Hindlimb muscle (tissue), 1 donor: ENCODE data around the gene LENG8. TPM values are rescaled to one million over a fixed set of nuclear protein-coding genes. Genes with fewer than 3 reads are reported as not detected.

ENCODE experiments used
- DNase-seq: peaks from one replicate; pipeline ENCODE4 v3.0.0-alpha.2; 2013
- polyA plus RNA-seq: library from polyadenylated mRNA; unstranded; fragments of 120-200 nt; gene quantifications from one replicate; pipeline ENCODE4 v1.2.1, GENCODE V29; 2013; ENCODE audit not compliant: insufficient read length

The LENG8 gene
- polyA plus RNA-seq, 1 donor: 121 TPM

DNA sequence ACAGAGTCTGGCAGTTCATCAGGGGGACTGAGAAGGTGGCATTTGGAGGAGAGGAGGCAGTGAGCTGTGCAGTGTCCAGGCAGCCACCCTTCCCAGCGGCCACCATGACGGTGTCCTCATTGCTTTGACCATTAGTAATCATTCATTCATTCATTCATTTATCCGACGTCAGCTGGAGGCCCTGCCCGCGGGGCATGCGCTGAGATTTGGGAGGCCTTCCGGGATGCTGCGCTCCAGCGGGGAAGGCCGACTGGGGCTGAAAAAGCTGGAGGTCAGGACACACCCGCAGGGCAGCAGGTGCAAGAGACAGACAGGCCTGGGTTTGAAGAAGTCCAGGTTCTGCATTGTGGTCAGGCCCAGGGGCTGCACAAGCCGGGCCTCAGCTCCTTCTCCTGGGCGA is 24.8 kb upstream of the LENG8 start:
- DNase-seq: no peak

- DNase-seq: no peak
These were observed 24.2 kb upstream of the LENG8 start for GRCh38 chr19:54424660-54425381.

DNA sequence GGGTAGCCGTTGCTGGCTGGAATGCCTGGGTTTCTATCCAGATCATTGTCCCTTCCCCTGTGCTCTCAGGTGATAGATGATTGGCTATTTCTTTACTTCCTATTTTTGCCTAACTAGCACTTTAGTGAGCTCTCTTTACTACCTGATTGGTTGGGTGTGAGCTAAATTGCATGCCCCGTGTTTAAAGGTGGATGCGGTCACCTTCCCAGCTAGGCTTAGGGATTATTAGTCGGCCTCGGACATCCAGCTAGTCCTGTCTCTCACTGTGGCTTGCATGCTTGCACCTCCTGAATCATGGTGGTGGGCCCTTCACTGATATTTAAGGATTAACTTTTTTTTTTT is 23.6 kb upstream of the LENG8 start:
- no peak for DNase-seq

- DNase-seq: no peak
These were observed 22.6 kb upstream of the LENG8 start for GRCh38 chr19:54426291-54426931.

DNA sequence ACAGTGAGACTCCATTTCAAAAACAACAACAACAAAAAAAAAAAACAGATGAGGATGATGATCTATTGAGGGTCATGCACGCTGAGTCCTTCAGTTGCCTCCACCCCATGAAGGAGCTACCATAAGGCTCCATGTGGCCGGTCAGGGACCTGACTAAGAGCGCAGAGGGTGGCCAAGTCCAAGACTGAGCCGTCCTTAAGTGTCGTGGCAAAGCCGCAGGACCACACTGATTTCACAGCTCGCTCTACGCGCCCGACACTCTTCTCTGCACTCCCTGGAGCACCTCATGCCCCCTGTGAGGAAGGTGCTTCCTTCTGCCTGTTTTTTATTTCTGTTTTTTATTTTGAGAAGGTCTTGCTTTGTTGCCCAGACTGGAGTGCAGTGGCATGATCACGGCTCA is 21.4 kb upstream of the LENG8 start:
- DNase-seq: no peak

GRCh38 chr19:54428323-54429175 is 20.4 kb upstream of the LENG8 start:
- no peak for DNase-seq

DNA sequence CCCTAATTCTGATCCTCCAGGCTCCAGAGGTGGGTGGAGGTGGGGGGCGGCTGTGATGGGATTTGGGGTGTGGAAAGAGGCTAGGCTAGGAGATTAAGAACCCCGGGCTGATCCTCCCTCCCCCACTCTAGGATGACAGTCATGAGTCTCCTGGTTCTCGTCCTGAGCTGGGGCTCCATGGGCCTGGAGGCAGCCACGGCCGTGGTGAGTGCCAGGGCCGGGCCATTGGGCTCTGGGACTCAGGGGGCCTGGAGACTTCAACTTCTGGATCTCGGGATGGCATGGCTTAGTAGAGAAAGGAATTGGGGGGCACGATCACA is 19.9 kb upstream of the LENG8 start:
- no peak for DNase-seq

DNA sequence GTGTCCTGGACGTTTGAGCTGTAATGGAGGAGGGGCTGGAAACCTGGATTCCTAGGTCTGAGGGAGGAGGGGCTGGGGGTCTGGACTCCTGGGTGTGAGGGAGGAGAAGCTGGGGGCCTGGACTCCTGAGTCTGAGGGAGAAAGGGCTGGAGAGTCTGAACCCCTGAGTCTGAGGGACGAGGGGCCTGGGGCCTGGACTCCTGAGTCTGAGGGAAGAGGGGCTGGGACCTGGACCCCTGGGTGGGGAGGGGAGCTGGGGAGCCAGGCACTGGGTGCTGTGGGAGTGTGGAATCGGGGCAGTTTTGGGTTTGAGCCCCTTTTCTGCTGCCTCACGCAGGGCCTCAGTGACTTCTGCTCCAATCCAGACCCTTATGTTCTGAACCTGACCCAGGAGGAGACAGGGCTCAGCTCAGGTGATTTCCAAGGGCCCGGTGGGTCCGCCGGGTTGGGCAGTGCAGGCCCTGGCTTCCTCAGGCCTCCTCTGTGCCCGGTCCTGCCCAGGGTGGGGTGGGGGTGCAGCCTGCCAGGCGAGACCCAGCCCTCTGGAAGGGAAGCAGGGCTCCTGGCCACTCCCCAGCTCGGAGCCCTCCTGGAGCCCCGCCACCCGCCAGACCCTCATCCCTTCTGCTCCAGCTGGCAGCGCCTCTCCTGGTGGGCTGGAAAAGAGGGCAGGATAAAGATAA is 19.3 kb upstream of the LENG8 start:
- DNase-seq: no peak

DNA sequence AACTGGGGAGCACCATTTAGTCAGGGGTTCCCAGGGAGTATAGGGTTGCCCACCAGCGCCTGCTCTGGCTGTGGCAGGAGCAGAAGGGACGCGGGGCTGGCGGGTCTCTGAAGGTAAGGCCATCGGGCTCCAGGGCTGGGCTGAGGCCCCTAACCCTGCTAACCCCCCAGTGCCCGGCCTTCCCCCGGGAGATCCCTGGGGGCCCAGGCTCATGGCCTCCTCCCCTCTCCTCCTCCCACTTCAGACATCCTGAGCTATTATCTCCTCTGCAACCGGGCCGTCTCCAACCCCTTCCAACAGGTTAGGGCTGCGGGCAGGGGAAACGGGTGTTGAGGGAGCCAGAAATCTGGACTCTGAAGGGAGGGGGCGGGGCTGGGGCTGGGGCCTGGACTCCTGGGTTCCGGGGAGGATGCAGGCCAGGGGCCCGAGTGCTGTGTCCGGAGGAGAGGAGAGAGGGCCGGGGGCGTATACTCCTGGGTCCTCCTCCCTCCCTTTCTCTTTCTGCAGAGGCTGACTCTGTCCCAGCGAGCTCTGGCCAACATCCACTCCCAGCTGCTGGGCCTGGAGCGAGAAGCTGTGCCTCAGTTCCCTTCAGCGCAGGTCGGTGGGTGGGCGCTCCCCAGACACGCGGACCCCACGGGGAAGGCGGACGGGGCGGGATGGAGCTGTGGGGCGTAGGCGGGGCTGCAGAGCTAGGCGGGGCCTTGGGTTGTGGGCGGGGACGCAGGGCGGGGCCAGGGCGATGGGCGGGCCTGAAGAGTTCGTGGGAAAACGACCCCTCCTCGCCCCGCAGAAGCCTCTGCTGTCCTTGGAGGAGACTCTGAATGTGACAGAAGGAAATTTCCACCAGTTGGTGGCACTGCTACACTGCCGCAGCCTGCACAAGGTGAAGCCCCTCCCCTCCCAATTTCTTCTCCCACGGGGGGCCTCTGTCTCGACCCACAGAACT is 18.4 kb upstream of the LENG8 start:
- DNase-seq: peak; percentile 59

DNA sequence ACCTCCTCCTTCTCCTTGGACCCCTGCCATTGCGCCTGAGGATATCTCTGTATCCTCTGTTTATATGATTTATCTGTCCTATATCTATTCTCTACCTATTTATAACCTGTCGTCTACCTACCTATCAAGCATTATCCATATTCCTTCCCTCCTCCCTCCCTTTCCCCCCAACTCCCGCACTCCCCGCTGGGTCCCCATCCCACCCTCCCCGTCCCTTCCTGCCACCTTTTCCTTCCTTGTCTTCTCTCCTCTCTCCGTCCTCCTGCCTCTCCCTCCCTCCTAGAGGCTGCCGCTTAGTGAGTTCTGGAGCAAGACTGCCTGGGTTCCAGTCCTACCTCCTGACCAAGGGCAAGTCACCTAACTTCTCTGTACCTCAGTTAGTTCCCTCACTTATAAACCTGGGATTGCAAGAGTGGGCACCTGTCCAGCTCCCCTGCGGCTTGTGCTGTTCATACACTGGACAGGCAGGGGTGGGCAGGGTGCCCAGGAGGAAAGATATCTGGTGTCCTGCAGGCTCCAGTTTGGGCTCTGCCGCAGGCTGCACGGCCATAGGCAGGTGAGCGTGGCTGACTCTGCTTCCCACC is 17.7 kb upstream of the LENG8 start:
- no peak for DNase-seq

GRCh38 chr19:54432144-54432738 is 16.8 kb upstream of the LENG8 start:
- DNase-seq: no peak

- no peak for DNase-seq
These were observed 15.3 kb upstream of the LENG8 start for GRCh38 chr19:54433697-54434096.

DNA sequence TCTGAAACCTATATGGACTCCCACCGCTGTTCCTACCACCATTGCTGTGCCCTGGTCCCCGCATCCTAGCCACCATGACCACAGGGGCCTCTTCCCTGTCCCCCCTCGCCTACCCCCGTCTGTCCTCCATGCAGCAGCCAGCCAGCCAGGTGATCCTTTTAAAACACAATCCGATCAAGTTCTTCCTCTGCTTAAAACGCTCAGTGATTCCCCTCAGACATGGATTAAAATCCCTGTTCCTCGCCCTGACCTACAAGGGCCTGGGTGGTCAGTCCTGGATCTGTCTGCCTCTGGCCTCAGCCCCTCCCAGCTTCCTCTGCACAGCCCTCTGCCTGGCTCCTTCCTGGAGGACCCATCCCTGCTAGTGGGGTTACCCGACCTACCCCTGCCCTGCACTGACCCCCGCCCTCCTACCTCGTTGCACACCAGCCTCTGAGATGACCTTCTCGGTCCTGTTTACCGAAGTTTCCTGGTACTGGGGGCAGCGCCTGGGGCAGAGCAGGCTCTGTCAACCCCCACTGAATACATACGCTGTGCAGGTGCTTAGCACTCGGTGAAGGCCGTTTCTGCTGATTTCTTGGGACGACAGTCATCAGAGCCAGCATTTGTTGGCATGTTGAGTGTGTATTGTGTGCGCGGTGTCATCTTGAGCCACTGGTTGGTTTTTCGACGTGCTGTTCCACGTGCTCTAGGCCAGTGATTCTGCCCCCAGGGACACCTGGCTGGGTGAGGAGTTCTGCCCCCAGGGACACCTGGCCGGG is 14.7 kb upstream of the LENG8 start:
- no peak for DNase-seq

- DNase-seq: no peak
These were observed 14.2 kb upstream of the LENG8 start for GRCh38 chr19:54434873-54435214.

- DNase-seq: no peak
These were observed 13.4 kb upstream of the LENG8 start for GRCh38 chr19:54435551-54436016.

GRCh38 chr19:54436031-54436523 is 12.9 kb upstream of the LENG8 start:
- DNase-seq: no peak

- DNase-seq: no peak
These were observed 12.3 kb upstream of the LENG8 start for GRCh38 chr19:54436628-54437252.

DNA sequence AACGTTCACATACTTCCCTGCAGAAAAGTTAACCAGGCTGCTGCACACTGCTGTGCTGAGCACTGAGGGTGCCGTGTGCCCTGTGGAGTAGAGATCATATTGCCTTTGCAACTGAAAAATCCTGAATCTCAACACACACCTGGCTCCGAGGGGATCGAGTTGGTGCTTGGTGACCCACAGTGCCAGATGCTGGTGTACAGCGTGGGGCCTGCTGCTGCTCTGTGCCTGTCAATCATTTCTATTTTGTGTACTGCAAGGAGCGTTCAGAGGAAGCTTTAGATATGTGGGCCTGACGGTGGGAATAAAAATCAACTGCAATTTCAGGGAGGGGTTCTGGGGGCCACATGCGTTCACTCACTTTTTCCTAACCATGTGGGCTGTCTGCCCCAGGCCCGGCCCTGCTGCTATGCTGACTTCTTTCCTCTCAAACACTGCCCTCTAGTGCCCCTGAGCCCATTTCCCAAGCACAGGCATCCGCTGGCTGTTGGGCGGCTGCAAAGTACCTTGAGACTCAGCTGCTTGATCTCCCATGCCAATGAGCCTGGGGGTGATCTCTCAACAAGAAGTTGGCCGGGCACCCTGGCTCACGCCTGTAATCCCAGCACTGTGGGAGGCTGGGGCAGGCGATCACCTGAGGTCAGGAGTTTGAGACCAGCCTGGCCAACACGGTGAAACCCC is 9.7 kb upstream of the LENG8 start:
- DNase-seq: no peak

DNA sequence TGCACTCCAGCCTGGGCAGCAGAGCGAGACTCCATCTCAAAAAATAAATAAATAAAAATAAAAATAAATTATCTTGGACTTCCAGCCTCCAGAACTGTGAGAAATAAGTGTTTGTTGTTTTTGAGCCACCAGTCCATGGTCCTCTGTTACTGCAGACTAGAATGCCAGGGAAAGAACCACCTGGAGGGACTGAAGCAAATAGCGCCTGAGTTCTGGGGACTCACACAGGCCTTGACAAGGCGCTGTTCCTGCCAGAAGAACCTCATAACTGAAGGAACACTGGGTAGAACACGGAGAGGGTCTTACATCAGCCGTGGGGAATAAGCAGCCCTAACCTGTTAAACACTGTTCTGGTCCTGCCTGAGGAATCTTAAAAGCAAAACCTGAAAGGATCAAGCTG is 8.4 kb upstream of the LENG8 start:
- no peak for DNase-seq
